AG10803 (cell line): ENCODE results near the gene FMO5.
A peak's percentile ranks its signal among the peaks of the same experiment; 100 is the strongest.

Source experiments
- DNase-seq: peaks from one replicate; pipeline ENCODE4 v3.0.0; 2010; ENCODE audit warnings: low read depth
- H3K4me3 ChIP-seq: 2 replicates; pipeline ENCODE4 v1.5.1; 2011; ENCODE audit warnings: mild to moderate bottlenecking, low read length, control low read depth
- TF ChIP-seq, protein P1 (sequence below): conservative IDR thresholded peaks from 2 replicates; pipeline ENCODE4 v1.5.1; 2011; ENCODE audit warnings: mild to moderate bottlenecking, low read length, control low read depth, inconsistent platforms

The FMO5 gene

GRCh38 chr1:147223740-147224615 is 1.2 kb downstream of the FMO5 start:
- no peak for DNase-seq
- TF ChIP-seq, protein P1, sequence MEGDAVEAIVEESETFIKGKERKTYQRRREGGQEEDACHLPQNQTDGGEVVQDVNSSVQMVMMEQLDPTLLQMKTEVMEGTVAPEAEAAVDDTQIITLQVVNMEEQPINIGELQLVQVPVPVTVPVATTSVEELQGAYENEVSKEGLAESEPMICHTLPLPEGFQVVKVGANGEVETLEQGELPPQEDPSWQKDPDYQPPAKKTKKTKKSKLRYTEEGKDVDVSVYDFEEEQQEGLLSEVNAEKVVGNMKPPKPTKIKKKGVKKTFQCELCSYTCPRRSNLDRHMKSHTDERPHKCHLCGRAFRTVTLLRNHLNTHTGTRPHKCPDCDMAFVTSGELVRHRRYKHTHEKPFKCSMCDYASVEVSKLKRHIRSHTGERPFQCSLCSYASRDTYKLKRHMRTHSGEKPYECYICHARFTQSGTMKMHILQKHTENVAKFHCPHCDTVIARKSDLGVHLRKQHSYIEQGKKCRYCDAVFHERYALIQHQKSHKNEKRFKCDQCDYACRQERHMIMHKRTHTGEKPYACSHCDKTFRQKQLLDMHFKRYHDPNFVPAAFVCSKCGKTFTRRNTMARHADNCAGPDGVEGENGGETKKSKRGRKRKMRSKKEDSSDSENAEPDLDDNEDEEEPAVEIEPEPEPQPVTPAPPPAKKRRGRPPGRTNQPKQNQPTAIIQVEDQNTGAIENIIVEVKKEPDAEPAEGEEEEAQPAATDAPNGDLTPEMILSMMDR, result no peak
- no peak overlapping the region for H3K4me3 ChIP-seq

DNA sequence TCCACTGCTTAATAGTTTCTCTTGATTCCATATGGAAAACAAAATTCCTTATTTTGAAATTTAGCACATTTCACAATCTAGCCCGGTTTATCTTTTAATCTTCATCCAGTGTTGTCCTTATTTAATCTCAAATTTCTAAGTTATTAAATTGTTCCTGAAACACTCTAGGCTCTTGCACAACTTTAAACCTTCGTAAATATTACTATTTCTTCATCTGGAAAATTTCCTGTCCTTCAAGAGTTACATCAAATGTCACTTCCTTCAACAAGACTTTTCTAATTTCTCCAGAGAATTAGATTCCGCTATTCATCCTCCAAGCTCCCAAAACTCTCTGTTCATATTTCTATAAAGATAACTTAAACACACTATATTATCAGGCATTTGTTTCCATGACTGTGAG is 6.5 kb downstream of the FMO5 start:
- no peak overlapping the region for H3K4me3 ChIP-seq
- TF ChIP-seq, protein P1, result no peak
- DNase-seq, result no peak

DNA sequence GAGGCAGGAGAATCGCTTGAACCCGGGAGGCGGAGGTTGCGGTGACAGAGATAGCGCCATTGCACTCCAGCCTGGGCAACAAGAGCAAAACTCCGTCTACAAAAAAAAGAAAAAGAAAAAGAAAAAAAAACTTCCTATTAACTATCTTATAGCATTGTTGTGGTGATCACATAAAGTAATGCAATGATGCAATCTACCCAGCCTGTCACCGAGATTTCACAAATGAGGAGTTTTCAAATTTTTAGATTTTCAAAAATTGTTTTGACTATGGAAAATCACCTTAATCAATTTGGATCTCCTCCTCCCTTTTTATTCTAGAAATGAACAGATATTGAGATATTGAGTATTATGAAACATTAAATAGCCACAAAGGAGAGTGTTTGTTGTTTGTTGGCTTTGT is 8.0 kb downstream of the FMO5 start:
- no peak for DNase-seq
- TF ChIP-seq, protein P1, result no peak
- H3K4me3 ChIP-seq, result no peak overlapping the region

DNA sequence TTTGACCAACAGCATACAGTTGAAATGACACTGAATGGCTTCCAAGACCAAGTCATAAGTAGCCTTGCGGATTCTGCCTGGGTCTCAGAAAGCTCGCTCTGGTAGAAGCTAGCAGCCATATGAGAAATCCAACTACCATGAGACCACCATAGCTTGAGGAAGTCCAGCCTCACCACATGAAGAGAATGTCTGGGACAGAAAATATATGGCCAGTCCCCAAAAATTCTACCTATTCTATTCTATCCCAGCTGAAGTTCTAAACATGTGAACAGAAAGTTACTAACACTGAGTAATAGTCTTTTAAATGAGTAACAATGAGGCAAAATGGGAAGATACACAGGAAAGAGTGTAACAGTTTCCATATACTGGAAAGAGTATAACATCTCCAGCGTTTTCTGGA is 9.0 kb downstream of the FMO5 start:
- no peak overlapping the region for H3K4me3 ChIP-seq
- DNase-seq, result no peak
- TF ChIP-seq, protein P1, result no peak

DNA sequence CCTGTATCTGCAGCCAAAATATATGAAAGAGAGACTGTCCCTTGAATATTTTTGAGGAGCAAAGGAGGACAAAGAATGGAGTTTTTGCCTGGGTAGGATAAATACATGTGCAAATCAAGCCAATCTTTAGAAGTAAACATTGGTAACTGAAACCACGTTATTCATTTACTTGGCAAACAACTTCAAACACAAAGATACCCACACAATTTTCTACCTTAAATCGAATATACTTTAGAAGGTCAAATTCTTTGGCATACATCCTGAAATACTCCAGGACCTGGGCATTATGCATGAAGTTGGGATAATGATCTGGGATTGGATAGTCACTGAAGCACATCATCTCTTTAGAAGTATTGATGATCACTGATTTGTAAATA is 9.6 kb downstream of the FMO5 start:
- no peak for DNase-seq
- TF ChIP-seq, protein P1, result no peak
- H3K4me3 ChIP-seq, result no peak overlapping the region

GRCh38 chr1:147214842-147215539 is 10.1 kb downstream of the FMO5 start:
- TF ChIP-seq, protein P1, result no peak
- no peak overlapping the region for H3K4me3 ChIP-seq
- peak; percentile 3 for DNase-seq

- TF ChIP-seq, protein P1, result no peak
- no peak overlapping the region for H3K4me3 ChIP-seq
- no peak for DNase-seq
These were observed 10.8 kb downstream of the FMO5 start for GRCh38 chr1:147214325-147214724.
